Keratinocyte (primary cell): ENCODE results near the gene CACNB4. TPM values are rescaled to one million over a fixed set of nuclear protein-coding genes. Genes with fewer than 3 reads are reported as not detected.

Experiments used
- DNase-seq: peaks from one replicate; pipeline ENCODE4 v3.0.0-alpha.2; 2011; ENCODE audit warnings: low read depth, missing footprints, low spot score
- FAIRE-seq: peaks from 2 replicates; lab custom pipeline; 2011; peaks lifted over from hg19 to GRCh38; lab: Jason Lieb, UNC
- H2AFZ ChIP-seq: 2 replicates; pipeline ENCODE4 v1.6.0; 2012; ENCODE audit warnings: low read length, control low read depth, inconsistent platforms; ENCODE audit not compliant: control insufficient read depth
- H3K27ac ChIP-seq: 2 replicates; pipeline ENCODE4 v1.5.1; 2011; ENCODE audit warnings: low read length; ENCODE audit not compliant: control insufficient read depth, insufficient read depth
- H3K27me3 ChIP-seq: 3 replicates; pipeline ENCODE4 v1.6.0; 2011; ENCODE audit warnings: low read length; ENCODE audit not compliant: control insufficient read depth, insufficient read depth; ENCODE audit errors: extremely low read depth
- H3K36me3 ChIP-seq, 2 experiments: 2 replicates in 1 of 2; 3 replicates in 1 of 2; pipeline ENCODE4 v1.5.1; 2011; ENCODE audit warnings: low read length in 2 of 2, mild to moderate bottlenecking in 1 of 2; ENCODE audit not compliant: control insufficient read depth in 2 of 2, insufficient read depth in 2 of 2; ENCODE audit errors: extremely low read depth in 1 of 2
- H3K4me1 ChIP-seq: 3 replicates; pipeline ENCODE4 v1.5.1; 2011; ENCODE audit warnings: low read length; ENCODE audit not compliant: control insufficient read depth, insufficient read depth; ENCODE audit errors: extremely low read depth
- H3K4me2 ChIP-seq: 3 replicates; pipeline ENCODE4 v1.6.0; 2011; ENCODE audit warnings: low read depth, low read length; ENCODE audit not compliant: control insufficient read depth, insufficient read depth; ENCODE audit errors: extremely low read depth
- H3K4me3 ChIP-seq, 3 experiments: fragments of 200-600 bp in 1 of 3; sonication (generic) in 1 of 3; 2 replicates in 2 of 3; 3 replicates in 1 of 3; pipeline ENCODE4 v1.5.1; 2011 to 2016; ENCODE audit warnings: low read length in 3 of 3, mild to moderate bottlenecking in 3 of 3, control low read depth in 2 of 3, inconsistent platforms in 1 of 3, low read depth in 1 of 3, mixed read lengths in 1 of 3, mixed run types in 1 of 3, moderate library complexity in 1 of 3; ENCODE audit not compliant: control insufficient read depth in 2 of 3, insufficient read depth in 2 of 3; ENCODE audit errors: extremely low read depth in 1 of 3
- H3K79me2 ChIP-seq: 2 replicates; pipeline ENCODE4 v1.6.0; 2012; ENCODE audit warnings: low read length; ENCODE audit not compliant: control insufficient read depth, insufficient read depth
- H3K9ac ChIP-seq: 3 replicates; pipeline ENCODE4 v1.6.0; 2011; ENCODE audit warnings: low read length; ENCODE audit not compliant: control insufficient read depth, insufficient read depth; ENCODE audit errors: extremely low read depth
- H3K9me1 ChIP-seq: 3 replicates; pipeline ENCODE4 v1.6.0; 2011; ENCODE audit warnings: low read length; ENCODE audit not compliant: control insufficient read depth, insufficient read depth; ENCODE audit errors: extremely low read depth
- H3K9me3 ChIP-seq: 2 replicates; pipeline ENCODE4 v1.5.1; 2012; ENCODE audit warnings: low read depth, low read length; ENCODE audit not compliant: control insufficient read depth
- H4K20me1 ChIP-seq: 3 replicates; pipeline ENCODE4 v1.6.0; 2011; ENCODE audit warnings: low read length; ENCODE audit not compliant: control insufficient read depth, insufficient read depth; ENCODE audit errors: extremely low read depth
- EZH2 ChIP-seq: IDR thresholded peaks from one replicate; pipeline ENCODE4 v1.6.1; 2012; ENCODE audit warnings: inconsistent platforms, mild to moderate bottlenecking, low read length, moderate library complexity
- dilution Hi-C: fragments of 300-500 bp; cut with MboI; formaldehyde crosslinking; loops from one replicate; pipeline ENCODE4 v1.7.0; 2020; ENCODE audit warnings: low sequenced_read_pairs; ENCODE audit not compliant: extremely low pct_ligation_motif_present
- polyA plus RNA-seq, 5 experiments: library from polyadenylated mRNA; depleted of rRNA in 3 of 5; stranded (reverse) in 3 of 5; stranded (forward) in 1 of 5; unstranded in 1 of 5; fragments of >200 nt; gene quantifications; 1 replicate in 1 of 5; 2 replicates in 3 of 5; 3 replicates in 1 of 5; pipeline versions ENCODE4 v1.2.1 to v1.2.3, GENCODE V29; 2011 to 2012; ENCODE audit warnings: missing spikeins in 2 of 5, low read depth in 1 of 5, low replicate concordance in 1 of 5
- TF ChIP-seq, protein P1 (sequence below), 3 experiments: IDR thresholded peaks in 1 of 3; conservative IDR thresholded peaks in 1 of 3; optimal IDR thresholded peaks in 1 of 3; 2 replicates in 2 of 3; 3 replicates in 1 of 3; pipeline versions ENCODE3 to v1.5.1; 2011; ENCODE audit warnings: low read length in 3 of 3, mild to moderate bottlenecking in 3 of 3, moderate library complexity in 2 of 3, control low read depth in 1 of 3, inconsistent platforms in 1 of 3; ENCODE audit not compliant: insufficient read depth in 2 of 3; ENCODE audit errors: extremely low read depth in 1 of 3

The CACNB4 gene
- polyA plus RNA-seq, 1 donor (not counting 4 experiments of a cell fraction or from before 2014, with no cell fraction given): 0.30 TPM

DNA sequence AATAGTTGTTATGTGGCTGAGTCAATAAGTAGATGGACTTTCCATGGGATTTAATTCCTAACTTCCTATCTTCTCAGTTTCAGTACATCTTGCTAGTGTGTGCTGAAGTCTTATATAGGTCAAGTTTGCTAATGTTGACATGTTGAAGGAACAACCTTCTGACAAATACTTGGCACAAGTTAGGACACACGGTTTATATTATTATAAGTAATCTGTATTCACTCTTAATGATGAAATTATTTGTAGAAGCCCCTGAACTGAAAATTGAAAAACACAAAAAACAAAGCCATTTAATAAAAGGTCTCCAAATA, 289.8 kb downstream of the CACNB4 start:
- Histone ChIP-seq H3K79me2 (peaks cover 2% of the 10 kb centered on the region), H3K9me3 (no peaks in the 10 kb centered on the region), H2AFZ (no peak overlapping the region), H3K4me3 (no peak overlapping the region), H4K20me1 (no peaks in the 10 kb centered on the region), H3K36me3 (peaks cover 8 to 17% of the 10 kb centered on the region in 2 experiments), H3K27ac (no peak overlapping the region), H3K27me3 (no peaks in the 10 kb centered on the region), H3K9me1 (no peaks in the 10 kb centered on the region), H3K9ac (no peak overlapping the region), H3K4me2 (no peak overlapping the region), H3K4me1 (no peaks in the 10 kb centered on the region)
- TF ChIP-seq, protein P1, sequence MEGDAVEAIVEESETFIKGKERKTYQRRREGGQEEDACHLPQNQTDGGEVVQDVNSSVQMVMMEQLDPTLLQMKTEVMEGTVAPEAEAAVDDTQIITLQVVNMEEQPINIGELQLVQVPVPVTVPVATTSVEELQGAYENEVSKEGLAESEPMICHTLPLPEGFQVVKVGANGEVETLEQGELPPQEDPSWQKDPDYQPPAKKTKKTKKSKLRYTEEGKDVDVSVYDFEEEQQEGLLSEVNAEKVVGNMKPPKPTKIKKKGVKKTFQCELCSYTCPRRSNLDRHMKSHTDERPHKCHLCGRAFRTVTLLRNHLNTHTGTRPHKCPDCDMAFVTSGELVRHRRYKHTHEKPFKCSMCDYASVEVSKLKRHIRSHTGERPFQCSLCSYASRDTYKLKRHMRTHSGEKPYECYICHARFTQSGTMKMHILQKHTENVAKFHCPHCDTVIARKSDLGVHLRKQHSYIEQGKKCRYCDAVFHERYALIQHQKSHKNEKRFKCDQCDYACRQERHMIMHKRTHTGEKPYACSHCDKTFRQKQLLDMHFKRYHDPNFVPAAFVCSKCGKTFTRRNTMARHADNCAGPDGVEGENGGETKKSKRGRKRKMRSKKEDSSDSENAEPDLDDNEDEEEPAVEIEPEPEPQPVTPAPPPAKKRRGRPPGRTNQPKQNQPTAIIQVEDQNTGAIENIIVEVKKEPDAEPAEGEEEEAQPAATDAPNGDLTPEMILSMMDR (optimal IDR thresholded peaks at IDR 0.05 in 1 of 3, IDR thresholded peaks at IDR 0.05 in 1 of 3, conservative IDR thresholded peaks at IDR 0.05 in 1 of 3; ENCODE audit: extremely low read depth in 1 of 3, insufficient read depth in 2 of 3, low read length in 3 of 3): no peak
- no peak for TF ChIP-seq EZH2
- FAIRE-seq (no peak), DNase-seq (no peak)
- dilution Hi-C loops: no loop called here

DNA sequence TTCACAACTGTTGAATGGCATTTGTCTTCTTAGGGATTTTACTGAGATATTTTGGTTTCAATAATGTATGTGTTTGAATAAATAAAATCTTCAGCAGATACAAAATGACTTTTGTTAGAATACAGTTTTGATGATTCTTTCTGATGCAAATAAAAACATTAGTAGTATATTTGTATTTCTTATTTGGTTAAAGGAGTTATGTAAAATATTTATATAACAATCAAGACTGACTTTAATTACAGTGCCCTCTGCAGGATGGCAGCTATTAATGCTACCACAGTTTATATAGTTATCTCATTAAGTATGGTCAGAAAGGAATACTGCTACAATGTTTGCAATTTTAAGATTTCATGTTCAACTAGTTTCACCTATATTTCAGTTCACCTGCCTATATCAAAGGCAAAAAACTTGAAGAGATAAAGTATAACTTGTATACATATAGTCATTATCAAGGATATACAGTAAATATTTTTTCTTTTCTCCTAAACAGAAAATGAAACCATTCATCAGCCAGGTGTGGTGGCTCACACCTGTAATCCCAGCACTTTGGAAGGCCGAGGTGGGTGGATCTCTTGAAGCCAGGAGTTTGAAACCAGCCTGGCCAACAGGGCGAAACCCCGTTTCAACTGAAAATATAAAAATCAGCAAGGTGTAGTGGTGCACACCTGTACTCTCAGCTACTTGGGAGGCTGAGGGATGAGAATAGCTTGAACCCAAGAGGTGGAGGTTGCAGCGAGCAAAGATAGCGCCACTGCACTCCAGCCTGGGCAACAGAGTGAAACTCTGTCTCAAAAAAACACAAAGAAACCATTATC, 290.4 kb downstream of the CACNB4 start:
- dilution Hi-C loops: no loop called here
- H4K20me1 ChIP-seq: no peaks in the 10 kb centered on the region
- H3K9me3 ChIP-seq: no peaks in the 10 kb centered on the region
- H3K4me2 ChIP-seq: no peak overlapping the region
- no peak overlapping the region for H3K4me3 ChIP-seq
- no peak for FAIRE-seq
- no peak for DNase-seq
- peaks cover 2% of the 10 kb centered on the region for H3K79me2 ChIP-seq
- no peaks in the 10 kb centered on the region for H3K4me1 ChIP-seq
- H3K9me1 ChIP-seq: no peaks in the 10 kb centered on the region
- no peak overlapping the region for H3K9ac ChIP-seq
- H2AFZ ChIP-seq: no peak overlapping the region
- no peaks in the 10 kb centered on the region for H3K27me3 ChIP-seq
- H3K36me3 ChIP-seq: peaks cover 8 to 17% of the 10 kb centered on the region in 2 experiments
- H3K27ac ChIP-seq: no peak overlapping the region
- TF ChIP-seq, protein P1 (optimal IDR thresholded peaks at IDR 0.05 in 1 of 3, IDR thresholded peaks at IDR 0.05 in 1 of 3, conservative IDR thresholded peaks at IDR 0.05 in 1 of 3; ENCODE audit: extremely low read depth in 1 of 3, insufficient read depth in 2 of 3, low read length in 3 of 3): peak in 2 of 3 experiments; percentile 9 to 31
- TF ChIP-seq EZH2: no peak
